Fibroblast of gingiva (primary cell): ENCODE data around the gene RASAL1.

Experiments used
- DNase-seq: peaks from one replicate; pipeline ENCODE4 v3.0.0-alpha.2; 2011; ENCODE audit warnings: low read depth

RASAL1 gene

GRCh38 chr12:113162102-113163029 is 26.8 kb upstream of the RASAL1 start:
- DNase-seq, result no peak

GRCh38 chr12:113161415-113162016 is 26.0 kb upstream of the RASAL1 start:
- DNase-seq, result no peak

- no peak for DNase-seq
Measured at GRCh38 chr12:113159937-113160336, 24.4 kb upstream of the RASAL1 start.

- DNase-seq, result no peak
Measured at GRCh38 chr12:113158439-113159203, 23.1 kb upstream of the RASAL1 start.

- DNase-seq, result no peak
Measured at GRCh38 chr12:113157218-113157859, 21.8 kb upstream of the RASAL1 start.

DNA sequence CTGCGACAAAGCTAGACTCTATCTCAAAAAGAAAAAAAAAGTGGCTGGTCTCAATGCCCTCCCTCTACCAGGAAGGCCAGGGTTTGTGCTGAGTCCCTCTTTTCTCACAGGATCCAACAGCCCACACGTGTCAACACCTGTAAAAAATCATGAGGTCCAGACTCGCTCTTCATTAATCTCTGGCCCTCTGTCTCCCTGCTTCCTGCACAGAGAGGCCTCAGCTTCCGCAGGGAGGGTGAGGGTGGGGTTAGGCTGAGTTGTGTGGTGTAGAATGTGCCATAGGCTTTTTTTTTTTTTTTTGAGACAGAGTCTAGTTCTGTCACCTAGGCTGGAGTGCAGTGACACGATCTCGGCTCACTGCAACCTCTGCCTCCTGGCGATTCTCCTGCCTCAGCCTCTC is 20.1 kb upstream of the RASAL1 start:
- DNase-seq, result no peak

DNA sequence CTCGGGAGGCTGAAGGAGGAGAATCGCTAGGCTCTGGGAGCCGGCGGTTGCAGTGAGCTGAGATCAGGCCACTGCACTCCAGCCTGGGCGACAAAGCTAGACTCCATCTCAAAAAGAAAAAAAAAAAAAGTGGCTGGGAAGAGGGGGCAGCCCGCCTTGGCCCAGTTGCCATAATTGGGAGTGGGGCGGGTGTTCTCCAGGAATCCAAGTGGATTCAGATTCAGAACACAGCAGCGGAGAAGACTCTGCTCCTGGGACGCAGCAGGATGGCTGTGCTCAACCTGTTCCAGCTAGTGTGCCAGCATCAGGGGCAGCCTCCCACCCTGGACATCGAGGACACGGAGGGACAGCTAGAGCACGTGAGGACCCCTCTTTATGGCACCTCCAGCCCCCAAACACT is 19.5 kb upstream of the RASAL1 start:
- DNase-seq, result no peak

GRCh38 chr12:113154351-113154973 is 18.9 kb upstream of the RASAL1 start:
- peak; percentile 11 for DNase-seq

- DNase-seq, result peak; percentile 76
Measured at GRCh38 chr12:113152835-113153814, 17.6 kb upstream of the RASAL1 start.

GRCh38 chr12:113152196-113152834 is 16.8 kb upstream of the RASAL1 start:
- DNase-seq, result no peak

GRCh38 chr12:113151655-113152054 is 16.1 kb upstream of the RASAL1 start:
- no peak for DNase-seq

- peak; percentile 80 for DNase-seq
Measured at GRCh38 chr12:113149361-113150150, 14.0 kb upstream of the RASAL1 start, which contains the start of gene CFAP73. TSS of gene CFAP73 (plus strand) at chr12:113149724. CDS start at chr12:113149858, 134 bp downstream.

- no peak for DNase-seq
Measured at GRCh38 chr12:113146999-113147398, 11.4 kb upstream of the RASAL1 start.

- peak; percentile 65 for DNase-seq
Measured at GRCh38 chr12:113145720-113146551, 10.4 kb upstream of the RASAL1 start.

DNA sequence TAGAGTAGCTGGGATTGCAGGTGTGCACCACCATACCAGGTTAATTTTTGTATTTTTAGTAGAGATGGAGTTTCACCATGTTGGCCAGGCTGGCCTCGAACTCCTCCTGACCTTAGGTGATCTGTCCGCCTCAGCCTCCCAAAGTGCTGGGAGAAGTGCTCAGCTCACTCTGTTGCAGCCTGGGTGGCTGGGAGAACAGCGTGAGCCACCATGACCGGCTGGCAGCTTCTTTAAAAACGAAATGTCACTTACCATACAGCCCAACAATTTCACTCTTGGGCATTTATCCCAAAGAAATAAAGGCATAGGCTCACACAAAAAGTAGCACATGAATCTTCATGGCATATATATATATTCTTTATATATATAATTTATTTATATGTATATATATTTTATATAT is 9.2 kb upstream of the RASAL1 start:
- no peak for DNase-seq

DNA sequence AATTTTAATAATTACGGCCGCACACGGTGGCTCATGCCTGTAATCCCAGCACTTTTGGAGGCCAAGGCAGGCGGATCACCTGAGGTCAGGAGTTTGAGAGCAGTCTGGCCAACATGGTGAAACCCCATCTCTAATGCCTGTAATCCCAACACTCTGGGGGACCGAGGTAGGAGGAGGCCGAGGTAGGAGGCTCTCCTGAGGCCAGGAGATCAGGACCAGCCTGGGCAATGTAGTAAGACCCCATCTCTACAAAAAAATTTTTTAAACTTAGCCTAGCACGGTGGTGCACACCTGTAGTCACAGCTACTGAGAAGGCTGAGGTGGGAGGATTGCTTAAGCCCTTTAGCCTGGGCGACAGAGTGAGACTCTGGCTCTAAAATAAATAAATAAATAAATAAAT is 8.4 kb upstream of the RASAL1 start:
- DNase-seq, result no peak

GRCh38 chr12:113142886-113143332 is 7.3 kb upstream of the RASAL1 start:
- no peak for DNase-seq
